H1 (cell line): ENCODE results near the gene COMP. TPM values are rescaled to one million over a fixed set of nuclear protein-coding genes. Genes with fewer than 3 reads are reported as not detected.

Experiments
- CTCF ChIA-PET: fragments of 300-600 bp; sonication (Branson Sonifier 250); formaldehyde crosslinking; loops from one replicate; lab custom pipeline; 2021; ENCODE audit not compliant: partially characterized antibody; lab: Charles Lee
- POLR2A ChIA-PET: fragments of 300-600 bp; sonication (Branson Sonifier 250); formaldehyde crosslinking; loops from one replicate; lab custom pipeline; 2021; ENCODE audit warnings: inconsistent platforms; ENCODE audit not compliant: partially characterized antibody; lab: Charles Lee
- DNase-seq, 2 experiments: peaks; one replicate each; pipeline versions ENCODE4 v3.0.0 to v3.0.0-alpha.2; 2010 to 2022; ENCODE audit warnings: low spot score in 2 of 2, low read depth in 1 of 2, mixed read lengths in 1 of 2
- FAIRE-seq: peaks from 2 replicates; lab custom pipeline; 2011; peaks lifted over from hg19 to GRCh38; lab: Jason Lieb, UNC
- H2AFZ ChIP-seq: 2 replicates; pipeline ENCODE4 v1.8.1; 2012; ENCODE audit warnings: low read length, inconsistent platforms
- H2AK5ac ChIP-seq: 2 replicates; pipeline ENCODE4 v1.6.1; 2013; ENCODE audit warnings: low read depth, low read length
- H2BK120ac ChIP-seq: replicated peaks from 2 replicates; pipeline ENCODE3; 2013; ENCODE audit warnings: low read depth, low read length, inconsistent platforms
- H2BK12ac ChIP-seq: 2 replicates; pipeline ENCODE4 v1.6.1; 2013; ENCODE audit warnings: low read depth, low read length
- H2BK15ac ChIP-seq: 2 replicates; pipeline ENCODE4 v1.6.1; 2013; ENCODE audit warnings: low read length
- H2BK20ac ChIP-seq: 2 replicates; pipeline ENCODE4 v1.6.1; 2013; ENCODE audit warnings: low read length
- H2BK5ac ChIP-seq: 2 replicates; pipeline ENCODE4 v1.6.1; 2013; ENCODE audit warnings: low read depth, low read length
- H3K14ac ChIP-seq: 2 replicates; pipeline ENCODE4 v1.6.1; 2013; ENCODE audit warnings: inconsistent platforms; ENCODE audit not compliant: insufficient read length
- H3K18ac ChIP-seq: 2 replicates; pipeline ENCODE4 v1.6.1; 2013; ENCODE audit warnings: low read length; ENCODE audit errors: extremely low read depth
- H3K23ac ChIP-seq: 2 replicates; pipeline ENCODE4 v1.6.1; 2013; ENCODE audit warnings: inconsistent platforms; ENCODE audit not compliant: insufficient read length
- H3K23me2 ChIP-seq: 2 replicates; pipeline ENCODE4 v1.6.1; 2013; ENCODE audit warnings: low read depth, low read length
- H3K27ac ChIP-seq: 2 replicates; pipeline ENCODE4 v1.6.1; 2011; ENCODE audit warnings: low read depth, low read length, inconsistent platforms
- H3K27me3 ChIP-seq, 4 experiments: replicated peaks in 1 of 4; 1 replicate in 1 of 4; 2 replicates in 3 of 4; pipeline versions ENCODE4 v1.6.1 to v1.8.1; 2011 to 2013; ENCODE audit warnings: low read length in 3 of 4, mild to moderate bottlenecking in 3 of 4, inconsistent platforms in 2 of 4, mixed read lengths in 2 of 4, moderate library complexity in 1 of 4; ENCODE audit not compliant: control insufficient read depth in 3 of 4, insufficient read depth in 3 of 4; ENCODE audit errors: extremely low read depth in 1 of 4
- H3K36me3 ChIP-seq, 4 experiments: 2 replicates each; pipeline versions ENCODE4 v1.6.1 to v1.8.1; 2011 to 2013; ENCODE audit warnings: mild to moderate bottlenecking in 4 of 4, low read length in 3 of 4, moderate library complexity in 2 of 4, control low read depth in 1 of 4, inconsistent platforms in 1 of 4; ENCODE audit not compliant: insufficient read depth in 4 of 4, control insufficient read depth in 2 of 4
- H3K4ac ChIP-seq: replicated peaks from 2 replicates; pipeline ENCODE3; 2013; ENCODE audit warnings: low read length, low read depth, mixed read lengths, inconsistent platforms; ENCODE audit not compliant: insufficient read length
- H3K4me1 ChIP-seq, 4 experiments: replicated peaks in 1 of 4; 1 replicate in 1 of 4; 2 replicates in 3 of 4; pipeline versions ENCODE4 v1.6.1 to v1.8.1; 2011 to 2013; ENCODE audit warnings: low read length in 3 of 4, inconsistent platforms in 2 of 4, mixed read lengths in 1 of 4; ENCODE audit not compliant: insufficient read depth in 4 of 4, control insufficient read depth in 3 of 4
- H3K4me2 ChIP-seq, 2 experiments: 2 replicates each; pipeline versions ENCODE4 v1.6.1 to v1.8.1; 2011 to 2013; ENCODE audit warnings: low read depth in 2 of 2, low read length in 2 of 2, control low read depth in 1 of 2, inconsistent platforms in 1 of 2, mild to moderate bottlenecking in 1 of 2; ENCODE audit not compliant: insufficient read depth in 1 of 2
- H3K4me3 ChIP-seq, 4 experiments: fragments of 200-600, 300-600 bp in 1 of 4; sonication (generic), shearing (Covaris generic), sonication (Bioruptor Twin) in 1 of 4; 2 replicates each; pipeline versions ENCODE4 v1.5.1 to v1.8.1; 2011 to 2016; ENCODE audit warnings: low read length in 4 of 4, low read depth in 3 of 4, control low read depth in 2 of 4, inconsistent platforms in 2 of 4, mild to moderate bottlenecking in 2 of 4, mixed read lengths in 1 of 4, moderate library complexity in 1 of 4; ENCODE audit not compliant: insufficient read depth in 2 of 4; ENCODE audit errors: extremely low read depth in 1 of 4
- H3K56ac ChIP-seq: replicated peaks from 2 replicates; pipeline ENCODE3; 2013; ENCODE audit warnings: low read depth, mild to moderate bottlenecking, mixed read lengths, low read length, inconsistent platforms; ENCODE audit not compliant: insufficient read length
- H3K79me1 ChIP-seq: 2 replicates; pipeline ENCODE4 v1.6.1; 2013; ENCODE audit warnings: low read depth, low read length, control low read depth
- H3K79me2 ChIP-seq, 2 experiments: 2 replicates each; pipeline versions ENCODE4 v1.6.1 to v1.8.1; 2012 to 2013; ENCODE audit warnings: low read length in 2 of 2, mild to moderate bottlenecking in 2 of 2, inconsistent platforms in 1 of 2; ENCODE audit not compliant: insufficient read depth in 2 of 2, control insufficient read depth in 1 of 2
- H3K9ac ChIP-seq, 4 experiments: replicated peaks in 1 of 4; 1 replicate in 1 of 4; 2 replicates in 3 of 4; pipeline versions ENCODE4 v1.6.1 to v1.8.1; 2011 to 2013; ENCODE audit warnings: low read depth in 3 of 4, low read length in 3 of 4, control low read depth in 2 of 4, mild to moderate bottlenecking in 2 of 4, moderate library complexity in 2 of 4, inconsistent platforms in 1 of 4; ENCODE audit errors: extremely low read depth in 1 of 4
- H3K9me3 ChIP-seq, 2 experiments: 2 replicates each; pipeline versions ENCODE4 v1.6.1 to v1.8.1; 2012 to 2013; ENCODE audit warnings: mild to moderate bottlenecking in 2 of 2, moderate library complexity in 2 of 2, control low read depth in 1 of 2, inconsistent platforms in 1 of 2, low read depth in 1 of 2, low read length in 1 of 2, mixed read lengths in 1 of 2; ENCODE audit not compliant: insufficient read depth in 2 of 2
- H4K20me1 ChIP-seq, 2 experiments: replicated peaks in 1 of 2; 2 replicates each; pipeline versions ENCODE3 to v1.8.1; 2011 to 2013; ENCODE audit warnings: inconsistent platforms in 2 of 2, low read length in 2 of 2, mild to moderate bottlenecking in 1 of 2; ENCODE audit not compliant: insufficient read depth in 2 of 2, control insufficient read depth in 1 of 2
- H4K5ac ChIP-seq: 2 replicates; pipeline ENCODE4 v1.6.1; 2013; ENCODE audit warnings: low read length, low read depth, mixed read lengths, inconsistent platforms; ENCODE audit not compliant: insufficient read length
- H4K8ac ChIP-seq: 2 replicates; pipeline ENCODE4 v1.8.0; 2013; ENCODE audit warnings: mild to moderate bottlenecking, moderate library complexity, low read length, inconsistent platforms; ENCODE audit not compliant: insufficient read depth; ENCODE audit errors: extremely low read depth
- H4K91ac ChIP-seq: replicated peaks from 2 replicates; pipeline ENCODE3; 2013; ENCODE audit warnings: low read length, mixed read lengths, inconsistent platforms; ENCODE audit not compliant: insufficient read length
- BCL11A ChIP-seq, 2 experiments: IDR thresholded peaks; one replicate each; pipeline ENCODE4 v1.6.1; 2011; ENCODE audit warnings: low read depth in 2 of 2, low read length in 2 of 2, mild to moderate bottlenecking in 2 of 2
- CHD1 ChIP-seq: IDR thresholded peaks from 2 replicates; pipeline ENCODE4 v1.6.1; 2012; ENCODE audit warnings: low read depth, low read length, improper control_type of control experiment
- HDAC6 ChIP-seq: IDR thresholded peaks from one replicate; pipeline ENCODE4 v1.7.1; 2012; ENCODE audit warnings: low read depth, mild to moderate bottlenecking, inconsistent platforms, low read length, moderate library complexity
- TAF7 ChIP-seq: optimal IDR thresholded peaks from 2 replicates; pipeline ENCODE3; 2011; ENCODE audit warnings: low read depth, mild to moderate bottlenecking, inconsistent platforms, low read length, moderate library complexity, borderline replicate concordance
- TBP ChIP-seq: IDR thresholded peaks from 2 replicates; pipeline ENCODE4 v1.6.1; 2011; ENCODE audit warnings: low read depth, low read length, improper control_type of control experiment
- WGBS, 2 experiments: shearing (Covaris generic) in 1 of 2; methylation state at CpG; one replicate each; pipeline versions ENCODE4 v1.1.6 to v1.1.7; 2013 to 2015; ENCODE audit warnings: low lambda C conversion rate in 2 of 2, mixed read lengths in 2 of 2, inconsistent platforms in 1 of 2, low coverage in 1 of 2, missing lambda C conversion rate in 1 of 2; ENCODE audit not compliant: insufficient replicate concordance in 2 of 2, insufficient coverage in 1 of 2, insufficient read length in 1 of 2; ENCODE audit errors: extremely low coverage in 1 of 2, missing lambda C conversion rate in 1 of 2; 5-methylcytosine and 5-hydroxymethylcytosine counted together
- polyA plus RNA-seq, 7 experiments: library from polyadenylated mRNA; depleted of rRNA in 3 of 7; stranded (reverse) in 5 of 7; unstranded in 2 of 7; fragments of >200 nt in 5 of 7; fragments of 200-250 nt in 2 of 7; gene quantifications; 1 replicate in 5 of 7; 2 replicates in 1 of 7; 4 replicates in 1 of 7; pipeline versions ENCODE4 v1.2.1 to v1.2.3, GENCODE V29; 2011 to 2013; ENCODE audit warnings: missing spikeins in 2 of 7, mixed read lengths in 2 of 7
- total RNA-seq: library from RNA; stranded (reverse); fragmentation: NEBNext Ultra II Directional; extraction: Animal tissue kit (Norgen Biotek cat#: 25700); gene quantifications from 2 replicates; pipeline ENCODE4 v1.2.1, GENCODE V29; 2021

Gene COMP
- total and polyA plus RNA-seq, 2 of the 8 experiments (the other 6 are each of a cell fraction or from before 2014, with no cell fraction given) = 0.17 TPM

GRCh38 chr19:18804139-18804601 lies 13.1 kb upstream of the COMP start:
- Histone ChIP-seq H2AFZ (no peak overlapping the region), H2BK15ac (no peak overlapping the region), H3K18ac (no peak overlapping the region), H3K14ac (no peak overlapping the region), H3K9ac (no peak overlapping the region), H3K56ac (no peak overlapping the region), H2BK5ac (no peak overlapping the region), H3K36me3 (no peaks in the 10 kb centered on the region), H2AK5ac (no peak overlapping the region), H4K5ac (no peak overlapping the region), H3K23ac (no peak overlapping the region), H3K4ac (no peak overlapping the region), H3K4me1 (peaks cover 0 to 2% (median 0%) of the 10 kb centered on the region in 4 experiments; a peak in 2 of 7 replicates), H3K4me3 (no peak overlapping the region), H3K79me1 (no peaks in the 10 kb centered on the region), H4K20me1 (peaks cover 0 to 9% of the 10 kb centered on the region in 2 experiments), H3K9me3 (no peaks in the 10 kb centered on the region), H2BK12ac (no peak overlapping the region), H3K4me2 (no peak overlapping the region), H3K23me2 (peaks cover 11% of the 10 kb centered on the region; the same call in 1 of the 2 replicates), H2BK20ac (no peak overlapping the region), H3K79me2 (no peaks in the 10 kb centered on the region), H4K91ac (no peak overlapping the region), H4K8ac (peak overlapping the region; percentile 16; the same call in 1 of the 2 replicates), H3K27ac (no peak overlapping the region), H3K27me3 (peaks cover 0 to 19% (median 11%) of the 10 kb centered on the region in 4 experiments; a peak in 5 of 7 replicates), H2BK120ac (no peak overlapping the region)
- DNase-seq = no peak
- ChIA-PET CTCF (interaction anchor here (0.6 to 0.7 kb wide), 2 partner anchors 213 to 744 kb away, joined by 3 read pairs; no protein-coding TSS in a partner anchor), POLR2A (interaction anchor here (0.7 kb wide), 1 partner anchor 8 kb away, joined by 4 read pairs; no protein-coding TSS in a partner anchor)
- 91% methylated on average over 15 of the region's 15 CpGs; no CpG with 5 or more reads in 1 of the 2 experiments for WGBS, 2 experiments
- TF ChIP-seq BCL11A (IDR thresholded peaks at IDR 0.05; ENCODE audit: low read depth in 2 of 2, low read length in 2 of 2) (no peak), CHD1 (no peak), TAF7 (no peak), HDAC6 (no peak), TBP (no peak)
- FAIRE-seq = no peak
